HepG2 (cell line): Measurements from ENCODE around the gene MYL6. TPM values are rescaled to one million over a fixed set of nuclear protein-coding genes. Genes with fewer than 3 reads are reported as not detected.

ENCODE experiments used
- HES4 ChIP-seq: sonication (generic); formaldehyde crosslinking; IDR thresholded peaks from 2 replicates; pipeline ENCODE4 v1.9.0; 2021; ENCODE audit warnings: mild to moderate bottlenecking, missing genetic modification reagents, borderline replicate concordance
- HMGXB4 ChIP-seq, 2 experiments: sonication (generic) in 1 of 2; formaldehyde crosslinking in 1 of 2; IDR thresholded peaks; 2 replicates each; pipeline versions ENCODE4 v1.4.0 to v1.6.1; 2018 to 2020; ENCODE audit warnings: missing genetic modification reagents in 2 of 2, borderline replicate concordance in 1 of 2, low read depth in 1 of 2, mild to moderate bottlenecking in 1 of 2, missing biosample characterization in 1 of 2
- RBAK ChIP-seq: sonication (generic); formaldehyde crosslinking; IDR thresholded peaks from 2 replicates; pipeline ENCODE4 v1.5.1; 2020; ENCODE audit warnings: mild to moderate bottlenecking, missing genetic modification reagents
- SPEN ChIP-seq: sonication (generic); formaldehyde crosslinking; IDR thresholded peaks from 2 replicates; pipeline ENCODE4 v1.5.1; 2020; ENCODE audit warnings: low read depth, mild to moderate bottlenecking, missing genetic modification reagents
- SSRP1 ChIP-seq: IDR thresholded peaks from 2 replicates; pipeline ENCODE4 v1.6.1; 2016; ENCODE audit warnings: control low read depth
- STAT6 ChIP-seq: sonication (generic); formaldehyde crosslinking; IDR thresholded peaks from 2 replicates; pipeline ENCODE4 v1.4.0; 2020; ENCODE audit warnings: missing genetic modification reagents, mild to moderate bottlenecking, borderline replicate concordance
- TOPORS ChIP-seq: sonication (generic); formaldehyde crosslinking; IDR thresholded peaks from 2 replicates; pipeline ENCODE4 v1.8.0; 2023; ENCODE audit warnings: mild to moderate bottlenecking, missing genetic modification reagents
- ZBTB1 ChIP-seq: sonication (generic); formaldehyde crosslinking; IDR thresholded peaks from 2 replicates; pipeline ENCODE4 v1.4.0; 2020; ENCODE audit warnings: missing genetic modification reagents, borderline replicate concordance
- ZGPAT ChIP-seq: IDR thresholded peaks from 2 replicates; pipeline ENCODE4 v1.6.1; 2016; ENCODE audit warnings: mild to moderate bottlenecking
- ZMYM2 ChIP-seq: sonication (generic); formaldehyde crosslinking; IDR thresholded peaks from 2 replicates; pipeline ENCODE4 v1.8.0; 2022; ENCODE audit warnings: mild to moderate bottlenecking, missing genetic modification reagents
- ZNF207 ChIP-seq: fragments of 450-650 bp; IDR thresholded peaks from 2 replicates; pipeline ENCODE4 v1.6.1; 2016; ENCODE audit warnings: antibody characterized with exemption, borderline replicate concordance
- ZNF567 ChIP-seq: sonication (generic); formaldehyde crosslinking; IDR thresholded peaks from 2 replicates; pipeline ENCODE4 v1.8.1; 2023; ENCODE audit warnings: mild to moderate bottlenecking, missing genetic modification reagents, borderline replicate concordance
- ZNF652 ChIP-seq: IDR thresholded peaks from 2 replicates; pipeline ENCODE4 v1.6.1; 2016; ENCODE audit warnings: low read depth, borderline replicate concordance
- ZNF792 ChIP-seq: IDR thresholded peaks from 2 replicates; pipeline ENCODE4 v1.6.1; 2016
- polyA plus RNA-seq, 8 experiments: library from polyadenylated mRNA; depleted of rRNA in 3 of 8; stranded (reverse) in 7 of 8; unstranded in 1 of 8; fragments of >200 nt; fragmentation: Illumina TruSeq in 4 of 8; extraction: Trizol in 4 of 8; gene quantifications; 2 replicates each; pipeline versions ENCODE4 v1.2.1 to v1.2.3, GENCODE V29; 2011 to 2016; ENCODE audit warnings: low read depth in 4 of 8, missing spikeins in 1 of 8, mixed read lengths in 1 of 8; ENCODE audit not compliant: insufficient read depth in 1 of 8
- total RNA-seq, 5 experiments: library from RNA; depleted of rRNA; stranded (reverse); fragments of >200 nt; fragmentation: Illumina TruSeq; extraction: Trizol; gene quantifications; 2 replicates each; pipeline ENCODE4 v1.2.3, GENCODE V29; 2016; ENCODE audit warnings: low read depth in 1 of 5

Gene MYL6
- total and polyA plus RNA-seq, 2 of the 13 experiments (the other 11 are each of a cell fraction or from before 2014, with no cell fraction given), result 1,127 to 1,192 TPM

- no peak for TF ChIP-seq STAT6 (CRISPR knock-in tag)
- TF ChIP-seq HES4, result no peak
- TF ChIP-seq RBAK (CRISPR knock-in tag), result no peak
- peak; percentile 41; the same call in 1 of the 2 replicates for TF ChIP-seq ZNF652 (CRISPR knock-in tag)
- no peak for TF ChIP-seq TOPORS (CRISPR knock-in tag)
- 0 out of 2 replicates have a peak, but pooled peaks have one; percentile 17 for TF ChIP-seq ZGPAT (CRISPR knock-in tag)
- no peak for TF ChIP-seq ZMYM2 (CRISPR knock-in tag)
- TF ChIP-seq ZNF792 (CRISPR knock-in tag), result peak; percentile 18; the same call in 1 of the 2 replicates
- TF ChIP-seq ZNF567 (CRISPR knock-in tag), result no peak
- peak; percentile 26; the same call in 1 of the 2 replicates for TF ChIP-seq SSRP1 (CRISPR knock-in tag)
- 0 out of 2 replicates have a peak, but pooled peaks have one; percentile 39 for TF ChIP-seq SPEN (CRISPR knock-in tag)
- TF ChIP-seq ZNF207, result no peak
- TF ChIP-seq HMGXB4 (CRISPR knock-in tag; IDR thresholded peaks at IDR 0.05; ENCODE audit: borderline replicate concordance in 1 of 2, low read depth in 1 of 2), result peak; percentile 5 to 65; a peak in 3 of 4 replicates
- TF ChIP-seq ZBTB1, result no peak
These were observed 744 bp upstream of the MYL6 start (continued) for GRCh38 chr12:56157201-56158028.
